OCI-LY7 (cell line): ENCODE measurements around the gene NFRKB. TPM values are rescaled to one million over a fixed set of nuclear protein-coding genes. Genes with fewer than 3 reads are reported as not detected.

Source experiments
- BruUV-seq: library from RNA; stranded (reverse); fragments of 400-500 nt; replicated peaks from 2 replicates; lab custom pipeline; 2021; lab: Mats Ljungman, UMichigan
- CTCF ChIA-PET: fragments of 300-600 bp; sonication (Branson Sonifier 250); formaldehyde crosslinking; loops from one replicate; lab custom pipeline; 2022; ENCODE audit warnings: antibody characterized with exemption; ENCODE audit not compliant: unreplicated experiment; lab: Charles Lee
- POLR2A ChIA-PET: fragments of 300-600 bp; sonication (Branson Sonifier 250); formaldehyde crosslinking; loops from one replicate; lab custom pipeline; 2022; ENCODE audit warnings: antibody characterized with exemption; lab: Charles Lee
- DNase-seq: peaks from one replicate; pipeline ENCODE4 v3.0.0-alpha.2; 2015; ENCODE audit warnings: low spot score
- H2AFZ ChIP-seq: fragments of 200-600 bp; sonication (generic), shearing (Covaris generic); 2 replicates; pipeline ENCODE4 v1.6.1; 2014; ENCODE audit warnings: mild to moderate bottlenecking, antibody characterized with exemption, low read length, moderate library complexity
- H3K27ac ChIP-seq: fragments of 200-600 bp; sonication (generic); 2 replicates; pipeline ENCODE4 v1.5.1; 2014; ENCODE audit warnings: mixed run types, low read depth, mild to moderate bottlenecking, moderate library complexity, low read length, inconsistent platforms; ENCODE audit not compliant: poor library complexity, severe bottlenecking
- H3K36me3 ChIP-seq: fragments of 200-600 bp; sonication (generic); 2 replicates; pipeline ENCODE4 v1.6.1; 2014; ENCODE audit warnings: mild to moderate bottlenecking, antibody characterized with exemption, low read length, moderate library complexity, mixed read lengths; ENCODE audit not compliant: insufficient read depth
- H3K4me1 ChIP-seq: fragments of 200-600 bp; sonication (generic); 2 replicates; pipeline ENCODE4 v1.5.1; 2014; ENCODE audit warnings: mild to moderate bottlenecking, low read length; ENCODE audit not compliant: insufficient read depth, poor library complexity, severe bottlenecking
- H3K4me2 ChIP-seq: fragments of 200-600 bp; sonication (generic); 2 replicates; pipeline ENCODE4 v1.6.1; 2014; ENCODE audit warnings: mild to moderate bottlenecking, low read length
- H3K4me3 ChIP-seq: fragments of 200-600 bp; sonication (generic); 2 replicates; pipeline ENCODE4 v1.5.1; 2014; ENCODE audit warnings: mild to moderate bottlenecking, low read depth, low read length; ENCODE audit not compliant: poor library complexity, severe bottlenecking
- H3K79me2 ChIP-seq: fragments of 200-600 bp; sonication (generic); 2 replicates; pipeline ENCODE4 v1.6.1; 2016; ENCODE audit warnings: low read depth, mild to moderate bottlenecking, low read length, moderate library complexity, mixed read lengths; ENCODE audit not compliant: insufficient read depth
- H3K9me2 ChIP-seq: fragments of 200-600 bp; sonication (generic); 2 replicates; pipeline ENCODE4 v1.6.1; 2016; ENCODE audit warnings: mild to moderate bottlenecking, low read length, mixed read lengths; ENCODE audit not compliant: insufficient read depth
- H3K9me3 ChIP-seq: fragments of 200-600 bp; sonication (generic); 2 replicates; pipeline ENCODE4 v1.6.1; 2014; ENCODE audit warnings: mild to moderate bottlenecking, mixed run types, low read length, mixed read lengths
- H4K20me1 ChIP-seq: fragments of 200-600 bp; sonication (generic); 2 replicates; pipeline ENCODE4 v1.6.1; 2014; ENCODE audit warnings: mild to moderate bottlenecking, antibody characterized with exemption, low read length, moderate library complexity, mixed read lengths; ENCODE audit not compliant: insufficient read depth
- CTCF ChIP-seq: fragments of 200-600 bp; sonication (generic); conservative IDR thresholded peaks from 2 replicates; pipeline ENCODE4 v1.5.1; 2014; ENCODE audit warnings: mild to moderate bottlenecking, antibody characterized with exemption, low read length, moderate library complexity, mixed read lengths
- EZH2phosphoT487 ChIP-seq: fragments of 200-600 bp; sonication (generic); IDR thresholded peaks from 2 replicates; pipeline ENCODE4 v1.6.1; 2018; ENCODE audit warnings: low read depth, borderline replicate concordance, mild to moderate bottlenecking, mixed run types, antibody characterized with exemption, low read length, moderate library complexity, mixed read lengths
- intact Hi-C: fragments of 100-400 bp; cut with micrococcal nuclease; formaldehyde crosslinking; loops from one replicate; pipeline ENCODE4 v1.10.0; 2022; ENCODE audit not compliant: unreplicated experiment
- total RNA-seq, 2 experiments: library from RNA; depleted of rRNA in 1 of 2; stranded (reverse); fragments of >200 nt in 1 of 2; shearing (Covaris generic) in 1 of 2; gene quantifications; 2 replicates each; pipeline ENCODE4 v1.2.3, GENCODE V29; 2014 to 2022

Gene NFRKB
- total RNA-seq, 2 experiments from 2014 or later, result 31.2 to 35.5 TPM

DNA sequence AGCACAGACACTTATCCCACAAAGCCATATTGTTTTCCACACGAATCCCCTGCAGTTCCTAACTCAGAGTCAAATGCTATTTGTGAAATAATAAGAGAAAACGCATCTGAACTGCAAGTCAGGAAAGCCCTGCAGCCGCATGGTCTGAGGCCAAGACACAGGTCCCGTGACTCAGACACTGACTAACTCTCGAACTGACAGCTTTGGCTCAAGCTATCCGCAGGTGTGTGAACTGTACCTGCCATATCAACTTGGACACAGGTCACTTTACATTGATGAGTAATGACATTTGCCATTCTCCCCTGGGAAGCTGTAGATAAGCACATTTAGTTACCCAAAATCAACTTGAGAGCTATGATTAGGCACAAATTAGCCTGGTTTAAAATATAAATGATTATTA, 34.9 kb upstream of the NFRKB start:
- intact Hi-C loops, result no loop called here
- Histone ChIP-seq H4K20me1 (no peaks in the 10 kb centered on the region), H3K4me3 (no peak overlapping the region), H2AFZ (no peak overlapping the region), H3K27ac (no peak overlapping the region), H3K36me3 (peaks cover 96% of the 10 kb centered on the region), H3K4me1 (peaks cover 6% of the 10 kb centered on the region), H3K4me2 (no peak overlapping the region), H3K79me2 (no peaks in the 10 kb centered on the region), H3K9me3 (no peaks in the 10 kb centered on the region), H3K9me2 (no peaks in the 10 kb centered on the region)
- CTCF ChIA-PET, result no interaction called here
- BruUV-seq, result no TSS peak
- POLR2A ChIA-PET, result interaction anchor here (0.5 to 2.0 kb wide), 3 partner anchors 10 to 151 kb away, joined by 3 to 7 read pairs (median 5); no protein-coding TSS in a partner anchor
- TF ChIP-seq CTCF (no peak), EZH2phosphoT487 (no peak)
- no peak for DNase-seq

- CTCF ChIA-PET, result interaction anchor here (1.5 kb wide), 1 partner anchor 10 kb away, joined by 3 read pairs; no protein-coding TSS in a partner anchor
Measured at GRCh38 chr11:129929721-129930120, 34.3 kb upstream of the NFRKB start.

More at GRCh38 chr11:129929721-129930120, 34.3 kb upstream of the NFRKB start:
- Histone ChIP-seq H3K4me1 (peaks cover 6% of the 10 kb centered on the region), H4K20me1 (no peaks in the 10 kb centered on the region), H3K27ac (no peak overlapping the region), H3K79me2 (no peaks in the 10 kb centered on the region), H2AFZ (no peak overlapping the region), H3K9me2 (no peaks in the 10 kb centered on the region), H3K4me3 (no peak overlapping the region), H3K4me2 (no peak overlapping the region), H3K36me3 (peaks cover 96% of the 10 kb centered on the region), H3K9me3 (no peaks in the 10 kb centered on the region)
- no peak for DNase-seq
- POLR2A ChIA-PET, result interaction anchor here (1.0 to 2.0 kb wide), 3 partner anchors 10 to 68 kb away, joined by 4 to 7 read pairs (median 5); no protein-coding TSS in a partner anchor
- no TSS peak for BruUV-seq
- intact Hi-C loops, result no loop called here
- TF ChIP-seq CTCF (no peak), EZH2phosphoT487 (no peak)
